ENCODE data around the gene SNX1.
"Not testable (repeated sequence)": the region's sequence is repeated elsewhere in the genome, so short reads cannot be mapped to it uniquely, and the experiment has no call there.

The SNX1 gene

GRCh38 chr15:64117759-64118487 lies 22.1 kb downstream of the SNX1 start:
- no peak for DNase-seq (ENCODE audit: low read depth)

- not testable (repeated sequence) for DNase-seq (ENCODE audit: low read depth)
Observed at GRCh38 chr15:64120322-64120721, 24.5 kb downstream of the SNX1 start.

- no peak for DNase-seq (ENCODE audit: low read depth)
Observed at GRCh38 chr15:64121614-64122013, 25.8 kb downstream of the SNX1 start.

GRCh38 chr15:64122444-64122843 lies 26.7 kb downstream of the SNX1 start:
- no peak for DNase-seq (ENCODE audit: low read depth)

- no peak for DNase-seq (ENCODE audit: low read depth)
Observed at GRCh38 chr15:64122936-64123351, 27.2 kb downstream of the SNX1 start.

GRCh38 chr15:64125978-64126377 lies 30.2 kb downstream of the SNX1 start:
- no peak for DNase-seq (ENCODE audit: low read depth)

GRCh38 chr15:64127521-64128270 lies 31.9 kb downstream of the SNX1 start:
- no peak for DNase-seq (ENCODE audit: low read depth)

- DNase-seq (ENCODE audit: low read depth), result no peak
Observed at GRCh38 chr15:64130159-64130558, 34.4 kb downstream of the SNX1 start.

GRCh38 chr15:64131547-64131946 lies 35.8 kb downstream of the SNX1 start:
- no peak for DNase-seq (ENCODE audit: low read depth)

- DNase-seq (ENCODE audit: low read depth), result no peak
Observed at GRCh38 chr15:64132217-64132616, 36.4 kb downstream of the SNX1 start.

- DNase-seq (ENCODE audit: low read depth), result no peak
Observed at GRCh38 chr15:64133623-64134344, 38.0 kb downstream of the SNX1 start.

- DNase-seq (ENCODE audit: low read depth), result no peak
Observed at GRCh38 chr15:64134345-64134829, 38.6 kb downstream of the SNX1 start.

- no peak for DNase-seq (ENCODE audit: low read depth)
Observed at GRCh38 chr15:64136347-64136746, 40.6 kb downstream of the SNX1 start.

GRCh38 chr15:64137226-64137833 lies 41.5 kb downstream of the SNX1 start:
- no peak for DNase-seq (ENCODE audit: low read depth)

GRCh38 chr15:64138331-64138941 lies 42.7 kb downstream of the SNX1 start:
- DNase-seq (ENCODE audit: low read depth), result no peak

- DNase-seq (ENCODE audit: low read depth), result no peak
Observed at GRCh38 chr15:64141798-64142512, 46.2 kb downstream of the SNX1 start.

GRCh38 chr15:64143276-64143675 lies 47.5 kb downstream of the SNX1 start:
- no peak for DNase-seq (ENCODE audit: low read depth)

- no peak for DNase-seq (ENCODE audit: low read depth)
Observed at GRCh38 chr15:64144192-64144564, 48.4 kb downstream of the SNX1 start.

GRCh38 chr15:64144565-64145281 lies 48.9 kb downstream of the SNX1 start:
- DNase-seq (ENCODE audit: low read depth), result no peak

GRCh38 chr15:64146041-64146440 lies 50.3 kb downstream of the SNX1 start:
- no peak for DNase-seq (ENCODE audit: low read depth)

- DNase-seq (ENCODE audit: low read depth), result no peak
Observed at GRCh38 chr15:64146520-64146884, 50.7 kb downstream of the SNX1 start.

Measured in stimulated activated CD4-positive, alpha-beta T cell treated with anti-CD3 and anti-CD28 coated beads, Interleukin-2, amount 100 ng/mL, for 4 hours (primary cell).